H1 (cell line): ENCODE data around the gene GRM7. TPM values are rescaled to one million over a fixed set of nuclear protein-coding genes. Genes with fewer than 3 reads are reported as not detected.

Experiments used
- CTCF ChIA-PET: fragments of 300-600 bp; sonication (Branson Sonifier 250); formaldehyde crosslinking; loops from one replicate; lab custom pipeline; 2021; ENCODE audit not compliant: partially characterized antibody; lab: Charles Lee
- POLR2A ChIA-PET: fragments of 300-600 bp; sonication (Branson Sonifier 250); formaldehyde crosslinking; loops from one replicate; lab custom pipeline; 2021; ENCODE audit warnings: inconsistent platforms; ENCODE audit not compliant: partially characterized antibody; lab: Charles Lee
- DNase-seq, 2 experiments: peaks; one replicate each; pipeline versions ENCODE4 v3.0.0 to v3.0.0-alpha.2; 2010 to 2022; ENCODE audit warnings: low spot score in 2 of 2, low read depth in 1 of 2, mixed read lengths in 1 of 2
- FAIRE-seq: peaks from 2 replicates; lab custom pipeline; 2011; peaks lifted over from hg19 to GRCh38; lab: Jason Lieb, UNC
- H2AFZ ChIP-seq: 2 replicates; pipeline ENCODE4 v1.8.1; 2012; ENCODE audit warnings: low read length, inconsistent platforms
- H2AK5ac ChIP-seq: 2 replicates; pipeline ENCODE4 v1.6.1; 2013; ENCODE audit warnings: low read depth, low read length
- H2BK120ac ChIP-seq: replicated peaks from 2 replicates; pipeline ENCODE3; 2013; ENCODE audit warnings: low read depth, low read length, inconsistent platforms
- H2BK12ac ChIP-seq: 2 replicates; pipeline ENCODE4 v1.6.1; 2013; ENCODE audit warnings: low read depth, low read length
- H2BK15ac ChIP-seq: 2 replicates; pipeline ENCODE4 v1.6.1; 2013; ENCODE audit warnings: low read length
- H2BK20ac ChIP-seq: 2 replicates; pipeline ENCODE4 v1.6.1; 2013; ENCODE audit warnings: low read length
- H2BK5ac ChIP-seq: 2 replicates; pipeline ENCODE4 v1.6.1; 2013; ENCODE audit warnings: low read depth, low read length
- H3K14ac ChIP-seq: 2 replicates; pipeline ENCODE4 v1.6.1; 2013; ENCODE audit warnings: inconsistent platforms; ENCODE audit not compliant: insufficient read length
- H3K18ac ChIP-seq: 2 replicates; pipeline ENCODE4 v1.6.1; 2013; ENCODE audit warnings: low read length; ENCODE audit errors: extremely low read depth
- H3K23ac ChIP-seq: 2 replicates; pipeline ENCODE4 v1.6.1; 2013; ENCODE audit warnings: inconsistent platforms; ENCODE audit not compliant: insufficient read length
- H3K23me2 ChIP-seq: 2 replicates; pipeline ENCODE4 v1.6.1; 2013; ENCODE audit warnings: low read depth, low read length
- H3K27ac ChIP-seq: 2 replicates; pipeline ENCODE4 v1.6.1; 2011; ENCODE audit warnings: low read depth, low read length, inconsistent platforms
- H3K27me3 ChIP-seq, 4 experiments: replicated peaks in 1 of 4; 1 replicate in 1 of 4; 2 replicates in 3 of 4; pipeline versions ENCODE4 v1.6.1 to v1.8.1; 2011 to 2013; ENCODE audit warnings: low read length in 3 of 4, mild to moderate bottlenecking in 3 of 4, inconsistent platforms in 2 of 4, mixed read lengths in 2 of 4, moderate library complexity in 1 of 4; ENCODE audit not compliant: control insufficient read depth in 3 of 4, insufficient read depth in 3 of 4; ENCODE audit errors: extremely low read depth in 1 of 4
- H3K36me3 ChIP-seq, 4 experiments: 2 replicates each; pipeline versions ENCODE4 v1.6.1 to v1.8.1; 2011 to 2013; ENCODE audit warnings: mild to moderate bottlenecking in 4 of 4, low read length in 3 of 4, moderate library complexity in 2 of 4, control low read depth in 1 of 4, inconsistent platforms in 1 of 4; ENCODE audit not compliant: insufficient read depth in 4 of 4, control insufficient read depth in 2 of 4
- H3K4ac ChIP-seq: replicated peaks from 2 replicates; pipeline ENCODE3; 2013; ENCODE audit warnings: low read length, low read depth, mixed read lengths, inconsistent platforms; ENCODE audit not compliant: insufficient read length
- H3K4me1 ChIP-seq, 4 experiments: replicated peaks in 1 of 4; 1 replicate in 1 of 4; 2 replicates in 3 of 4; pipeline versions ENCODE4 v1.6.1 to v1.8.1; 2011 to 2013; ENCODE audit warnings: low read length in 3 of 4, inconsistent platforms in 2 of 4, mixed read lengths in 1 of 4; ENCODE audit not compliant: insufficient read depth in 4 of 4, control insufficient read depth in 3 of 4
- H3K4me2 ChIP-seq, 2 experiments: 2 replicates each; pipeline versions ENCODE4 v1.6.1 to v1.8.1; 2011 to 2013; ENCODE audit warnings: low read depth in 2 of 2, low read length in 2 of 2, control low read depth in 1 of 2, inconsistent platforms in 1 of 2, mild to moderate bottlenecking in 1 of 2; ENCODE audit not compliant: insufficient read depth in 1 of 2
- H3K4me3 ChIP-seq, 4 experiments: fragments of 200-600, 300-600 bp in 1 of 4; sonication (generic), shearing (Covaris generic), sonication (Bioruptor Twin) in 1 of 4; 2 replicates each; pipeline versions ENCODE4 v1.5.1 to v1.8.1; 2011 to 2016; ENCODE audit warnings: low read length in 4 of 4, low read depth in 3 of 4, control low read depth in 2 of 4, inconsistent platforms in 2 of 4, mild to moderate bottlenecking in 2 of 4, mixed read lengths in 1 of 4, moderate library complexity in 1 of 4; ENCODE audit not compliant: insufficient read depth in 2 of 4; ENCODE audit errors: extremely low read depth in 1 of 4
- H3K56ac ChIP-seq: replicated peaks from 2 replicates; pipeline ENCODE3; 2013; ENCODE audit warnings: low read depth, mild to moderate bottlenecking, mixed read lengths, low read length, inconsistent platforms; ENCODE audit not compliant: insufficient read length
- H3K79me1 ChIP-seq: 2 replicates; pipeline ENCODE4 v1.6.1; 2013; ENCODE audit warnings: low read depth, low read length, control low read depth
- H3K79me2 ChIP-seq, 2 experiments: 2 replicates each; pipeline versions ENCODE4 v1.6.1 to v1.8.1; 2012 to 2013; ENCODE audit warnings: low read length in 2 of 2, mild to moderate bottlenecking in 2 of 2, inconsistent platforms in 1 of 2; ENCODE audit not compliant: insufficient read depth in 2 of 2, control insufficient read depth in 1 of 2
- H3K9ac ChIP-seq, 4 experiments: replicated peaks in 1 of 4; 1 replicate in 1 of 4; 2 replicates in 3 of 4; pipeline versions ENCODE4 v1.6.1 to v1.8.1; 2011 to 2013; ENCODE audit warnings: low read depth in 3 of 4, low read length in 3 of 4, control low read depth in 2 of 4, mild to moderate bottlenecking in 2 of 4, moderate library complexity in 2 of 4, inconsistent platforms in 1 of 4; ENCODE audit errors: extremely low read depth in 1 of 4
- H3K9me3 ChIP-seq, 2 experiments: 2 replicates each; pipeline versions ENCODE4 v1.6.1 to v1.8.1; 2012 to 2013; ENCODE audit warnings: mild to moderate bottlenecking in 2 of 2, moderate library complexity in 2 of 2, control low read depth in 1 of 2, inconsistent platforms in 1 of 2, low read depth in 1 of 2, low read length in 1 of 2, mixed read lengths in 1 of 2; ENCODE audit not compliant: insufficient read depth in 2 of 2
- H4K20me1 ChIP-seq, 2 experiments: replicated peaks in 1 of 2; 2 replicates each; pipeline versions ENCODE3 to v1.8.1; 2011 to 2013; ENCODE audit warnings: inconsistent platforms in 2 of 2, low read length in 2 of 2, mild to moderate bottlenecking in 1 of 2; ENCODE audit not compliant: insufficient read depth in 2 of 2, control insufficient read depth in 1 of 2
- H4K5ac ChIP-seq: 2 replicates; pipeline ENCODE4 v1.6.1; 2013; ENCODE audit warnings: low read length, low read depth, mixed read lengths, inconsistent platforms; ENCODE audit not compliant: insufficient read length
- H4K8ac ChIP-seq: 2 replicates; pipeline ENCODE4 v1.8.0; 2013; ENCODE audit warnings: mild to moderate bottlenecking, moderate library complexity, low read length, inconsistent platforms; ENCODE audit not compliant: insufficient read depth; ENCODE audit errors: extremely low read depth
- H4K91ac ChIP-seq: replicated peaks from 2 replicates; pipeline ENCODE3; 2013; ENCODE audit warnings: low read length, mixed read lengths, inconsistent platforms; ENCODE audit not compliant: insufficient read length
- CBX5 ChIP-seq: fragments of 300-800, 300-1000 bp; sonication (generic); IDR thresholded peaks from 2 replicates; pipeline ENCODE4 v1.7.1; 2016; ENCODE audit warnings: antibody characterized with exemption, low read length, low read depth
- CBX8 ChIP-seq: fragments of 300-800, 300-1000 bp; sonication (generic); IDR thresholded peaks from 2 replicates; pipeline ENCODE4 v1.7.1; 2016; ENCODE audit warnings: low read depth, low read length, borderline replicate concordance
- RFX5 ChIP-seq: IDR thresholded peaks from 2 replicates; pipeline ENCODE4 v1.6.1; 2011; ENCODE audit warnings: low read depth, low read length, improper control_type of control experiment, borderline replicate concordance
- SAP30 ChIP-seq: fragments of 300-600 bp; sonication (generic); IDR thresholded peaks from 2 replicates; pipeline ENCODE4 v1.7.1; 2012; ENCODE audit warnings: low read length, moderate library complexity, mild to moderate bottlenecking, inconsistent platforms; ENCODE audit not compliant: insufficient read depth, insufficient replicate concordance
- SIX5 ChIP-seq: IDR thresholded peaks from 2 replicates; pipeline ENCODE4 v1.6.1; 2011; ENCODE audit warnings: mild to moderate bottlenecking, low read depth, low read length
- SP1 ChIP-seq: IDR thresholded peaks from 2 replicates; pipeline ENCODE4 v1.6.1; 2011; ENCODE audit warnings: low read depth, low read length
- WGBS, 2 experiments: shearing (Covaris generic) in 1 of 2; methylation state at CpG; one replicate each; pipeline versions ENCODE4 v1.1.6 to v1.1.7; 2013 to 2015; ENCODE audit warnings: low lambda C conversion rate in 2 of 2, mixed read lengths in 2 of 2, inconsistent platforms in 1 of 2, low coverage in 1 of 2, missing lambda C conversion rate in 1 of 2; ENCODE audit not compliant: insufficient replicate concordance in 2 of 2, insufficient coverage in 1 of 2, insufficient read length in 1 of 2; ENCODE audit errors: extremely low coverage in 1 of 2, missing lambda C conversion rate in 1 of 2; 5-methylcytosine and 5-hydroxymethylcytosine counted together
- polyA plus RNA-seq, 7 experiments: library from polyadenylated mRNA; depleted of rRNA in 3 of 7; stranded (reverse) in 5 of 7; unstranded in 2 of 7; fragments of >200 nt in 5 of 7; fragments of 200-250 nt in 2 of 7; gene quantifications; 1 replicate in 5 of 7; 2 replicates in 1 of 7; 4 replicates in 1 of 7; pipeline versions ENCODE4 v1.2.1 to v1.2.3, GENCODE V29; 2011 to 2013; ENCODE audit warnings: missing spikeins in 2 of 7, mixed read lengths in 2 of 7
- total RNA-seq: library from RNA; stranded (reverse); fragmentation: NEBNext Ultra II Directional; extraction: Animal tissue kit (Norgen Biotek cat#: 25700); gene quantifications from 2 replicates; pipeline ENCODE4 v1.2.1, GENCODE V29; 2021
- TF ChIP-seq, protein P1 (sequence below): IDR thresholded peaks from 2 replicates; pipeline ENCODE4 v1.6.1; 2012; ENCODE audit warnings: inconsistent platforms
- TF ChIP-seq, protein P2 (sequence below): IDR thresholded peaks from 2 replicates; pipeline ENCODE4 v1.6.1; 2011; ENCODE audit warnings: low read length, improper control_type of control experiment

GRM7 gene
- total and polyA plus RNA-seq, 2 of the 8 experiments (the other 6 are each of a cell fraction or from before 2014, with no cell fraction given) = 0.17 to 0.24 TPM

DNA sequence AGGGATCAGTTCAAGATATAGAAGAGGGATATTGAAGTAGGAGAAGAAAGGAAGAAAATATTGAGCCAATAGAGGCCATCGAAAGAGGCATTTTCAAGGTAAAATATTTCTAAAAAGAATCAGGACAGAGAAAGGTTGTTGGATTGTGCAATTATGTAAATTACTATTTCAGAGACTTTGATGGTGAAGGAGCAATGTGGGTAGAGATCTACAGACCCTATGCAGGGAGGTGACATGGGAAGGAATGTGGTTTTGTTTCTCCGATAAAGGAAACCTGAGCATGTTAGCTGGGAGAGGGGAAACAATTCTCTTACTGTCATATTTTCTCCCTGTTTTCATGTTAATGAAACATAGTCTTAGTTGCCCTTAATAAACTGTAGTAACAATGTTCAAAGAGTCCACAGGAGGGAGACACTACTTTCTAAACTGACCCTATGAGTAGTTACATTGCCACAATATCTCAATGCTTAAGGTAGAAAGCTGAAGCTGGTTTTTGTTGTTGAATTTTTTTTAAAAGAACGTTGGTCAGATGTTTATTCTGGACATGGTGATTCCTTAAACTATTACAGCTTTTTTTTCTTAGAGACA, 133.3 kb downstream of the GRM7 start:
- FAIRE-seq (no peak), DNase-seq (no peak)
- no peak overlapping the region for H3K4me3 ChIP-seq
- H3K23ac ChIP-seq = no peak overlapping the region
- H3K27me3 ChIP-seq = no peaks in the 10 kb centered on the region
- H2BK20ac ChIP-seq = no peak overlapping the region
- H2BK12ac ChIP-seq = no peak overlapping the region
- no peak overlapping the region for H4K5ac ChIP-seq
- H3K23me2 ChIP-seq = no peaks in the 10 kb centered on the region
- no peak overlapping the region for H2BK120ac ChIP-seq
- H2AK5ac ChIP-seq = no peak overlapping the region
- no peak overlapping the region for H3K14ac ChIP-seq
- ChIA-PET CTCF (interaction anchor here (0.6 to 2.7 kb wide), 6 partner anchors 11 to 191 kb away, joined by 3 to 15 read pairs (median 4); no protein-coding TSS in a partner anchor), POLR2A (no interaction called here)
- H3K36me3 ChIP-seq = no peaks in the 10 kb centered on the region
- no peak overlapping the region for H4K8ac ChIP-seq
- no peak overlapping the region for H3K18ac ChIP-seq
- H4K20me1 ChIP-seq = no peaks in the 10 kb centered on the region
- no peak overlapping the region for H3K4me2 ChIP-seq
- H3K4ac ChIP-seq = no peak overlapping the region
- H3K27ac ChIP-seq = no peak overlapping the region
- H3K56ac ChIP-seq = no peak overlapping the region
- no peak overlapping the region for H2BK15ac ChIP-seq
- H3K79me1 ChIP-seq = no peaks in the 10 kb centered on the region
- peaks cover 3 to 10% of the 10 kb centered on the region in 2 experiments; a peak in 2 of 4 replicates for H3K9me3 ChIP-seq
- no peak overlapping the region for H2AFZ ChIP-seq
- H4K91ac ChIP-seq = no peak overlapping the region
- peaks cover 0 to 4% (median 0%) of the 10 kb centered on the region in 4 experiments; a peak in 1 of 7 replicates for H3K4me1 ChIP-seq
- H3K79me2 ChIP-seq = no peaks in the 10 kb centered on the region
- 85% methylated on average over 3 of the region's 3 CpGs; no CpG with 5 or more reads in 1 of the 2 experiments for WGBS, 2 experiments
- no peak overlapping the region for H3K9ac ChIP-seq
- H2BK5ac ChIP-seq = no peak overlapping the region
- TF ChIP-seq, protein P1, sequence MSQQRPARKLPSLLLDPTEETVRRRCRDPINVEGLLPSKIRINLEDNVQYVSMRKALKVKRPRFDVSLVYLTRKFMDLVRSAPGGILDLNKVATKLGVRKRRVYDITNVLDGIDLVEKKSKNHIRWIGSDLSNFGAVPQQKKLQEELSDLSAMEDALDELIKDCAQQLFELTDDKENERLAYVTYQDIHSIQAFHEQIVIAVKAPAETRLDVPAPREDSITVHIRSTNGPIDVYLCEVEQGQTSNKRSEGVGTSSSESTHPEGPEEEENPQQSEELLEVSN = no peak
- TF ChIP-seq RFX5 (no peak), SP1 (no peak), CBX8 (no peak), CBX5 (no peak), SIX5 (no peak), SAP30 (no peak)
- TF ChIP-seq, protein P2, sequence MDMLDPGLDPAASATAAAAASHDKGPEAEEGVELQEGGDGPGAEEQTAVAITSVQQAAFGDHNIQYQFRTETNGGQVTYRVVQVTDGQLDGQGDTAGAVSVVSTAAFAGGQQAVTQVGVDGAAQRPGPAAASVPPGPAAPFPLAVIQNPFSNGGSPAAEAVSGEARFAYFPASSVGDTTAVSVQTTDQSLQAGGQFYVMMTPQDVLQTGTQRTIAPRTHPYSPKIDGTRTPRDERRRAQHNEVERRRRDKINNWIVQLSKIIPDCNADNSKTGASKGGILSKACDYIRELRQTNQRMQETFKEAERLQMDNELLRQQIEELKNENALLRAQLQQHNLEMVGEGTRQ = no peak
